IMR-90 (cell line): ENCODE data around the gene PSG1.

Experiments used
- CEBPB ChIP-seq: IDR thresholded peaks from 2 replicates; pipeline ENCODE4 v1.6.1; 2012; ENCODE audit warnings: low read depth, low read length, improper control_type of control experiment
- RAD21 ChIP-seq: IDR thresholded peaks from 2 replicates; pipeline ENCODE4 v1.6.1; 2012; ENCODE audit warnings: low read length, improper control_type of control experiment
- TF ChIP-seq, protein P1 (sequence below): conservative IDR thresholded peaks from 2 replicates; pipeline ENCODE4 v1.5.1; 2012; ENCODE audit warnings: mild to moderate bottlenecking, low read depth, low read length, improper control_type of control experiment
- TF ChIP-seq, protein P2 (sequence below): fragments of 150-350 bp; IDR thresholded peaks from 2 replicates; pipeline ENCODE4 v1.6.1; 2017; ENCODE audit warnings: mild to moderate bottlenecking, antibody characterized with exemption, low read length, low read depth

DNA sequence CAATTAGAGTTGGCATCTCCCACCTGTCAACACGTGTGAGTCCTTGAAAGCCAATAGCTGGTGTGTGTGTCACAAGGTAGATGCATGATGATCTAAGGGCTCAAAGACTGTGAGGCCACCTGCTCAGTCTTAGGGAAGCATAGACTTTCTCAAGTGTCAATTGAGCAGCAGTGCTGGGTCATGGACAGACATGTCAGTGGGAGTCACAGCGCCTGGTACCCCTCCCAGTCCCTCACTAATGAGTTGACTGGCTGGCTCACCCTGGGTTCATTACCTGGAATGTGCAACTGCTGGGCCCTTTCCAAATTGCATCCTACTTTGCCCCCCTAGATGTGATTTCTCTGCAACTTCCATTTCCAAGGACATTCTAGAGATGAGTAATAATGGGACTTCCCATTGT lies 47.3 kb upstream of the PSG1 start:
- TF ChIP-seq, protein P1, sequence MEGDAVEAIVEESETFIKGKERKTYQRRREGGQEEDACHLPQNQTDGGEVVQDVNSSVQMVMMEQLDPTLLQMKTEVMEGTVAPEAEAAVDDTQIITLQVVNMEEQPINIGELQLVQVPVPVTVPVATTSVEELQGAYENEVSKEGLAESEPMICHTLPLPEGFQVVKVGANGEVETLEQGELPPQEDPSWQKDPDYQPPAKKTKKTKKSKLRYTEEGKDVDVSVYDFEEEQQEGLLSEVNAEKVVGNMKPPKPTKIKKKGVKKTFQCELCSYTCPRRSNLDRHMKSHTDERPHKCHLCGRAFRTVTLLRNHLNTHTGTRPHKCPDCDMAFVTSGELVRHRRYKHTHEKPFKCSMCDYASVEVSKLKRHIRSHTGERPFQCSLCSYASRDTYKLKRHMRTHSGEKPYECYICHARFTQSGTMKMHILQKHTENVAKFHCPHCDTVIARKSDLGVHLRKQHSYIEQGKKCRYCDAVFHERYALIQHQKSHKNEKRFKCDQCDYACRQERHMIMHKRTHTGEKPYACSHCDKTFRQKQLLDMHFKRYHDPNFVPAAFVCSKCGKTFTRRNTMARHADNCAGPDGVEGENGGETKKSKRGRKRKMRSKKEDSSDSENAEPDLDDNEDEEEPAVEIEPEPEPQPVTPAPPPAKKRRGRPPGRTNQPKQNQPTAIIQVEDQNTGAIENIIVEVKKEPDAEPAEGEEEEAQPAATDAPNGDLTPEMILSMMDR, result no peak
- TF ChIP-seq CEBPB (no peak), RAD21 (no peak)
- TF ChIP-seq, protein P2, sequence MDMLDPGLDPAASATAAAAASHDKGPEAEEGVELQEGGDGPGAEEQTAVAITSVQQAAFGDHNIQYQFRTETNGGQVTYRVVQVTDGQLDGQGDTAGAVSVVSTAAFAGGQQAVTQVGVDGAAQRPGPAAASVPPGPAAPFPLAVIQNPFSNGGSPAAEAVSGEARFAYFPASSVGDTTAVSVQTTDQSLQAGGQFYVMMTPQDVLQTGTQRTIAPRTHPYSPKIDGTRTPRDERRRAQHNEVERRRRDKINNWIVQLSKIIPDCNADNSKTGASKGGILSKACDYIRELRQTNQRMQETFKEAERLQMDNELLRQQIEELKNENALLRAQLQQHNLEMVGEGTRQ, result no peak
